Neural cell (in vitro differentiated cells): ENCODE results near the gene SLC24A3. TPM values are rescaled to one million over a fixed set of nuclear protein-coding genes. Genes with fewer than 3 reads are reported as not detected.

Experiments
- H2AFZ ChIP-seq: fragments of 200-600, 300-800 bp; sonication (generic), shearing (Covaris generic); 2 replicates; pipeline ENCODE4 v1.6.0; 2014; ENCODE audit warnings: low read depth, mild to moderate bottlenecking, antibody characterized with exemption, low read length, moderate library complexity
- H3F3A ChIP-seq: fragments of 200-600 bp; shearing (Covaris generic); 2 replicates; pipeline ENCODE4 v1.6.1; 2016; ENCODE audit warnings: mild to moderate bottlenecking, moderate library complexity, mixed read lengths, antibody characterized with exemption, low read length; ENCODE audit not compliant: insufficient read depth, poor library complexity, severe bottlenecking
- H3K27ac ChIP-seq: fragments of 200-600, 300-800 bp; sonication (generic), shearing (Covaris generic); 2 replicates; pipeline ENCODE4 v1.5.1; 2014; ENCODE audit warnings: mild to moderate bottlenecking, low read length, moderate library complexity
- H3K27me3 ChIP-seq: fragments of 300-800, 200-600 bp; sonication (generic), shearing (Covaris generic); 2 replicates; pipeline ENCODE4 v1.6.0; 2014; ENCODE audit warnings: mild to moderate bottlenecking, low read depth, low read length, moderate library complexity; ENCODE audit not compliant: insufficient read depth
- H3K36me3 ChIP-seq: fragments of 300-800, 200-600 bp; sonication (generic), shearing (Covaris generic); 2 replicates; pipeline ENCODE4 v1.5.1; 2014; ENCODE audit warnings: mild to moderate bottlenecking, antibody characterized with exemption, low read length, moderate library complexity; ENCODE audit not compliant: insufficient read depth
- H3K4me2 ChIP-seq: fragments of 300-800, 200-600 bp; sonication (generic), shearing (Covaris generic); 2 replicates; pipeline ENCODE4 v1.6.0; 2014; ENCODE audit warnings: mild to moderate bottlenecking, low read length
- H3K4me3 ChIP-seq: fragments of 300-800, 200-600 bp; sonication (generic), shearing (Covaris generic); 2 replicates; pipeline ENCODE4 v1.5.1; 2014; ENCODE audit warnings: mild to moderate bottlenecking, low read length, moderate library complexity
- H3K79me2 ChIP-seq: fragments of 200-600 bp; shearing (Covaris generic); replicated peaks from 2 replicates; pipeline ENCODE4 v1.6.0; 2014; ENCODE audit warnings: mild to moderate bottlenecking, low read length, moderate library complexity; ENCODE audit not compliant: insufficient read depth
- H3K9ac ChIP-seq: fragments of 300-800, 200-600 bp; sonication (generic), shearing (Covaris generic); 2 replicates; pipeline ENCODE4 v1.6.1; 2016; ENCODE audit warnings: mild to moderate bottlenecking, low read length, mixed read lengths
- H3K9me2 ChIP-seq: fragments of 200-600 bp; shearing (Covaris generic); 2 replicates; pipeline ENCODE4 v1.6.1; 2016; ENCODE audit warnings: mild to moderate bottlenecking, low read length, mixed read lengths; ENCODE audit not compliant: insufficient read depth
- H3K9me3 ChIP-seq: fragments of 200-600, 300-800 bp; sonication (generic), shearing (Covaris generic); 2 replicates; pipeline ENCODE4 v1.6.1; 2016; ENCODE audit warnings: mild to moderate bottlenecking, mixed run types, low read length, moderate library complexity, mixed read lengths
- H4K20me1 ChIP-seq: fragments of 200-600 bp; shearing (Covaris generic); 2 replicates; pipeline ENCODE4 v1.6.1; 2016; ENCODE audit warnings: mild to moderate bottlenecking, mixed run types; ENCODE audit not compliant: insufficient read depth
- CTCF ChIP-seq: fragments of 450-650 bp; IDR thresholded peaks from 2 replicates; pipeline ENCODE4 v1.5.1; 2014; ENCODE audit warnings: antibody characterized with exemption, mild to moderate bottlenecking, moderate library complexity; ENCODE audit not compliant: poor library complexity, severe bottlenecking
- EP300 ChIP-seq: fragments of 450-650 bp; conservative IDR thresholded peaks from 2 replicates; pipeline ENCODE4 v1.6.1; 2014; ENCODE audit warnings: antibody characterized with exemption, mild to moderate bottlenecking, moderate library complexity; ENCODE audit not compliant: poor library complexity, severe bottlenecking
- EZH2 ChIP-seq: fragments of 200-600, 300-800 bp; shearing (Covaris generic), sonication (generic); IDR thresholded peaks from 2 replicates; pipeline ENCODE4 v1.6.1; 2014; ENCODE audit warnings: antibody characterized with exemption, low read length, borderline replicate concordance, mild to moderate bottlenecking; ENCODE audit not compliant: insufficient read depth, poor library complexity, severe bottlenecking
- MXI1 ChIP-seq: fragments of 450-650 bp; conservative IDR thresholded peaks from 2 replicates; pipeline ENCODE4 v1.6.1; 2014; ENCODE audit warnings: antibody characterized with exemption, mild to moderate bottlenecking; ENCODE audit not compliant: poor library complexity, severe bottlenecking
- POLR2AphosphoS5 ChIP-seq: IDR thresholded peaks from 2 replicates; pipeline ENCODE4 v1.6.1; 2012
- RAD21 ChIP-seq: fragments of 450-650 bp; conservative IDR thresholded peaks from 2 replicates; pipeline ENCODE4 v1.6.1; 2014; ENCODE audit warnings: antibody characterized with exemption, mild to moderate bottlenecking, moderate library complexity
- REST ChIP-seq: IDR thresholded peaks from 2 replicates; pipeline ENCODE4 v1.6.1; 2012; ENCODE audit warnings: borderline replicate concordance
- SMC3 ChIP-seq: fragments of 450-650 bp; conservative IDR thresholded peaks from 2 replicates; pipeline ENCODE4 v1.6.1; 2014; ENCODE audit warnings: antibody characterized with exemption, mild to moderate bottlenecking, moderate library complexity; ENCODE audit not compliant: poor library complexity
- TAF1 ChIP-seq: IDR thresholded peaks from 2 replicates; pipeline ENCODE4 v1.6.1; 2012; ENCODE audit warnings: low read depth
- polyA plus RNA-seq: library from polyadenylated mRNA; depleted of rRNA; stranded (reverse); fragments of >200 nt; gene quantifications from 2 replicates; pipeline ENCODE4 v1.2.3, GENCODE V29; 2014

Gene SLC24A3
- polyA plus RNA-seq, 1 donor from 2014 or later, result 6.5 TPM

- TF ChIP-seq SMC3 (no peak), CTCF (no peak), EP300 (no peak), REST (no peak), TAF1 (no peak)
- no peak overlapping the region for H3K9ac ChIP-seq
Observed at GRCh38 chr20:19688031-19688806, 475.8 kb downstream of the SLC24A3 start.

GRCh38 chr20:19690462-19690861, 478.0 kb downstream of the SLC24A3 start:
- TF ChIP-seq RAD21, result no peak
- no peak for TF ChIP-seq MXI1
- no peak for TF ChIP-seq SMC3
- TF ChIP-seq REST, result no peak
- TF ChIP-seq EZH2, result no peak
- no peak for TF ChIP-seq CTCF
- TF ChIP-seq EP300, result no peak
- no peak for TF ChIP-seq POLR2AphosphoS5
- TF ChIP-seq TAF1, result no peak
- Histone ChIP-seq H4K20me1 (no peaks in the 10 kb centered on the region), H3K9me3 (no peaks in the 10 kb centered on the region), H3K27ac (no peak overlapping the region), H3K4me3 (no peak overlapping the region), H3K36me3 (no peaks in the 10 kb centered on the region), H3K9me2 (no peaks in the 10 kb centered on the region), H3F3A (no peaks in the 10 kb centered on the region), H3K4me2 (no peak overlapping the region), H3K9ac (no peak overlapping the region), H3K79me2 (no peaks in the 10 kb centered on the region), H2AFZ (no peak overlapping the region), H3K27me3 (no peaks in the 10 kb centered on the region)

More at GRCh38 chr20:19688031-19688806, 475.8 kb downstream of the SLC24A3 start:
- no peaks in the 10 kb centered on the region for H4K20me1 ChIP-seq
- no peaks in the 10 kb centered on the region for H3K27me3 ChIP-seq
- no peak overlapping the region for H3K27ac ChIP-seq
- H2AFZ ChIP-seq, result no peak overlapping the region
- no peaks in the 10 kb centered on the region for H3F3A ChIP-seq
- no peak overlapping the region for H3K4me3 ChIP-seq
- no peaks in the 10 kb centered on the region for H3K36me3 ChIP-seq
- no peaks in the 10 kb centered on the region for H3K9me2 ChIP-seq
- no peak overlapping the region for H3K4me2 ChIP-seq
- H3K9me3 ChIP-seq, result no peaks in the 10 kb centered on the region
- H3K79me2 ChIP-seq, result no peaks in the 10 kb centered on the region
